NCI-H128 (cell line): Measurements from ENCODE around the gene ANKRD13C.
"Not testable (repeated sequence)": the region's sequence is repeated elsewhere in the genome, so short reads cannot be mapped to it uniquely, and the experiment has no call there.

Experiments used
- DNase-seq: peaks from one replicate; lab custom pipeline; 2025; ENCODE audit not compliant: unreplicated experiment; lab: John Stamatoyannopoulos, UW

Gene ANKRD13C

DNA sequence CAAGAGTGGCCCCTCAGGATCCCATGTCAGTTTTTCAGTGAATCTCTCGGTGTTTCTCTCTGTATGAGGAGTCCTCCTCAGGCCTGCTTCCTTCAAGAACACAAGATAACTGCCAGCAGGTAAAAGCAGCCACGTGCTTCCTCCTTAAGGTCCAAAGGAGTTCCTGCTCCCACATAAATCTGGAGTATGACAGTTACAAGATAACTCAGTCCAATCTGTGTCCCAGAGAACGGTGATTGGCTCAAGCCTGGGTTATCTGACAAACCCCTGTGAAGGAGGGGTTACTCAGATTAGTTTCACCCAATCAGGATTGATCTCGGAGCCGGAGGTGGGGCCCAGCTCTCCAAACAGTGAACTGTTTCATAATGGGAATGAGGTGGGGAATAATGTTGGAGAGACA lies 5.8 kb upstream of the ANKRD13C start:
- no peak for DNase-seq

DNA sequence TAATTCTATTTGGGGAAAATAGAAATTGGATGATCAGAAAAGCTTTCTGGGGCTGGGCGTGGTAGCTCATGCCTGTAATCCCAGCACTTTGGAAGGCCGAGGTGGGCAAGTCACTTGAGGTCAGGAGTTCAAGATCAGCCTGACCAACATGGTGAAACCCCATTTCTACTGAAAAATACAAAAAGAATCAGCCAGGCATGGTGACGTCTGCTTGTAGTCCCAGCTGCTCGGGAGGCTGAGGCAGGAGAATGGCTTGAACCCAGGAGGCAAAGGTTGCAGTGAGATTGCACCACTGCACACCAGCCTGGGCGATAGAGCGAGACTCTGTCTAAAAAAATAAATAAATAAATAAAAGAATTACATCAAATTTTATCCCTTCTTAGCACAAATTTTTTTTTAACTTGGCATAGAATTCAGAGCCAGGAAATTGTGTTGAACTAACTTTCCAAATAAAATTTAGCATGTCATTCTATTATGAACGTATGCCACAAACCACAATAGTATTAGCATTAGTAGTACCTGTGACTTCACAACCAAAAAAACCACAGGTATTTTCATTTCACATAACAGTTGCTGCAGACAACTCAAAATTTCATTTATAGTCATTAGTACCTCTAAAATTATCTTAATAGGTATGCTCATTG lies 4.5 kb upstream of the ANKRD13C start:
- no peak for DNase-seq

DNA sequence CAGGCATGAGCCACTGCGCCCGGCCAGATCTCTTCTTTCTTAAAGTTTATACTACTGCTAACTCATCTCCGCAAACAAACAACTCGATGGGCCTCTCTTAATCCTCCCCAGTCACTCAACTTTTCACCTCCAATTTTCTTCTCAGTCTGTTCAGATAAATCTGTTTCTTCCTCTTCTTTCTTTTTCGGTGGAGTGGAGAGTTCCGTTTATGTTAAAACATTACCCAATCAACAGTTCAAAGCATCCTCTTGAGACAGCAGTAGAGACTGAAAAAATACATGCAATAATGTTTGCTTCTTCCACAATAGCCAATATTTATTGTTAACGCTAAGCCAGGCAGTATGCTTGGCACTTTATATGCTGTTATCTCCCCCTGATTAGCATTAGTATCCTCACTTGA lies 1.4 kb upstream of the ANKRD13C start:
- no peak for DNase-seq

DNA sequence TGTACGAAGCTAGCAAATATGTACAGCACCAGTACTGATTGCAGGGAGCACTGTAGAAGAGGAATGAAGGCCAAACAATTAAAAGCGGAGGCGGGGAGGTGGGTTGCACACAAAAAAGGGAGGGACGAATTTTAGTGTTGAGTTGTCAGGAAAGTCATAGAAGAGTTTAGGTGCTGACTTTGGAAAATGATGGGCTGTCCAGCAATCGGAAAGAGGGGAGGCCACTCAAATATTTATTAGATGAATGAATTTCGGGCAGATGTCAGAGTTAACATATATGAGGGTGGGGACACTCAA lies 537 bp upstream of the ANKRD13C start:
- no peak for DNase-seq

DNA sequence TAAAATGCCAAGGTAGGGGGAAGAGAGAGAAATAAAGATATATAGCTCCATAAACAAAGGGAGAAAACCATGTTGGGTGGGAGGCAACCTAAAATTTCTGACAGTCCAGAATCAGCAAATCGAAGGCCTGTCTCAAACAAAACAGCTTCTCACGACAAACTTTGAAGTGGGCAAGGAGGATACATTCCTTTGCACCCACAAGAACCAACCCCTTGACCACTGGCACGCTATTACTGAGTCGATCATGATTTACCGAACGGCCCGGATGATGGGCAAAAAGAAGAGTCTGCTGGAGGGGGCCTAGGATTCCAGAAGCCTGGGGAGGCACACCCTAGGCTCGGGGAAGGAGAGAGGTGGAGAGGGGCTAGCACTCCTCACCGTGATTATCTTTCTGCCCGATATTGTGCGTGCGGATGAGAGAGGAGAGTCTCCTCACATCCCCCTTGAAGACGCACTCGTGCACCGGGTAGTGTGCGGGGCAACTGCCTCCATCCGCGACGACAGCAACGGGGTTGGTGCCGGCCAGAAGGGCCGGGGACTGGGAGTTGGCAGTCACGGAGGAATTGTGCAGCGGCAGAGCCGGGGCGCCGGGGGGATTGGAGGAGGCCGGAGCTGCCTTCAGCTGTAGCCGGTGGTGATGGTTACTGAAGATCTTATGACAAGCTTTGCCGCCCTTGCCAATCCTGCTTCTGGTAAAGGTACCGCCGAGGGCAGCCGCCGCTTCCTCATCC lies 756 bp downstream of the ANKRD13C start:
- DNase-seq: no peak

DNA sequence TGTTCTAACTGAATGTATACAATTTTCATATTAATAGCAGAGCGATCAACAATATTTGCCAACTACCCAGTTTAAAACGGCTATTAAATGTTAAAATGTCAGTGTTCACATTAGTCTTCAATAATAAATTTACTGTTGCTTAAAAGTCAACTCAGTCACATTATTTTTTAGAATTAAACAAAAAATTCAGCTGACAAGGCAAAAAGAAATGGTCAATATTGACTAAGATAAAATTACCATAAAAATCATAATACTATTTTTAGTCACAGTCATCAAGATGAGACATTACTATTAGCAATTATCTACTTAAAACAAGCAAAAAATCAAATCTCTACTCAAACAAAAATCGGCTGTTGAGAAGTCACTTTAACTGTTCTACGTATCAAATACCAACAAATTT lies 1.5 kb downstream of the ANKRD13C start:
- no peak for DNase-seq

DNA sequence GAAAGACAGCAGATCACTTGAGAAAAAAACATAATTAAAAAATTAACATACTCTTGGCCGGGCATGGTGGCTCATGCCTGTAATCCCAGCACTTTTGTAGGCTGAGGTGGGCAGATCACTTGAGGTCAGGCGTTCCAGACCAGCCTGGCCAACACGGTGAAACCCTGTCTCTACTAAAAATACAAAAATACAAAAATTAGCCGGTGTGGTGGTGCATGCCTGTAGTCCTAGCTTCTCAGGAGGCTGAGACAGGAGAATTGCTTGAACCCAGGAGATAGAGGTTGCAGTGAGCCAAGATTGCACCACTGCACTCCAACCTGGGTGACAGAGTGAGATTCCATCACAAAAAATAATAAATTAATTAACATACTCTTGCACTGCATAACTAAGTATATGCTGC lies 4.7 kb downstream of the ANKRD13C start:
- not testable (repeated sequence) for DNase-seq

DNA sequence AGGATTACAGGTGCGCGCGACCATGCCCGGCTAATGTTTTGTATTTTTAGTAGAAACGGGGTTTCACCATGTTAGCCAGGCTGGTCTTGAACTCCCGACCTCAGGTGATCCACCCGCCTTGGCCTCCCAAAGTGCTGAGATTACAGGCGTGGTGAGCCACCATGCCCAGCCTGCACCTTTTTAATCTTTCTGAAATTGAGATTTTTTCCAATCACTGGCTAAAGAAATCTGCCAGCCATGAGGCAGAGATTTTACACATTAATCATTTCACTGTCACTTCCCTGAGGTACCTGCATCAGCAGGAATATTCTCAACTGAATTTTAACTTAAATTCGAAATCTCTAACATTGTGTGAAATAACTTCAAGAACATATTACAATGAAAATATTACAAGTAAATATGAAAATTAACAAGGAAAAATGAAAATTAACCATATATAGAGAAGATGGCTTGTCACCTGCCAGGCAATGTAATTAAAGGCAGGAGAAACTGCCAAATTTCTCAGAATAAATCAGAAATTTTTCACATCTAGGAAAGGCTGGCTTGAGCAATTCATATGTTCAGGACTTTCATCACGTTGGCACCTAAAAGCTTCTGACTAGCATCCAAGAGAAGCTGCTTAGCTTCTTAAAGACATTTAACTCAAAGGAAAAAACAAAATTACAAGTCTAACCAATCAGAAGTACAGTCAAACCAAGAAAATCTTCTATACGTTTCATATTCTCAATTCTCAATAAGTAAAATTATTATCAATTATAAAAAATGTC lies 5.9 kb downstream of the ANKRD13C start:
- DNase-seq: no peak

DNA sequence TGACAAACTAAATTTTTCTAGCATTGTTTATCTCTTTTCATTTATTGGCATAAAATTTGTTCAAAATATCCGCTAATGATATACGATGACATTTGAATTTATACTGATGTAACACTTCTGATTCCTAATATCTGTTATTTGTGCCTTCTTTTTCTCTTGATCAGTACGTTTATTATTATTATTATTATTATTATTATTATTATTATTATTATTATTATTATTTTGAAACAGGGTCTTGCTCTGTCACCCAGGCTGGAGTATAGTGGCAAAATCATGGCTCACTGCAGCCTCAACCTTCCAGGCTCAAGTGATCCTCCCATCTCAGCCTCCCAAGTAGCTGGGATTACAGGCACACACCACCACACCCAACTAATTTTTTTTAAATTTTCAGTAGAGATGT lies 14.9 kb downstream of the ANKRD13C start:
- DNase-seq: not testable (repeated sequence)

DNA sequence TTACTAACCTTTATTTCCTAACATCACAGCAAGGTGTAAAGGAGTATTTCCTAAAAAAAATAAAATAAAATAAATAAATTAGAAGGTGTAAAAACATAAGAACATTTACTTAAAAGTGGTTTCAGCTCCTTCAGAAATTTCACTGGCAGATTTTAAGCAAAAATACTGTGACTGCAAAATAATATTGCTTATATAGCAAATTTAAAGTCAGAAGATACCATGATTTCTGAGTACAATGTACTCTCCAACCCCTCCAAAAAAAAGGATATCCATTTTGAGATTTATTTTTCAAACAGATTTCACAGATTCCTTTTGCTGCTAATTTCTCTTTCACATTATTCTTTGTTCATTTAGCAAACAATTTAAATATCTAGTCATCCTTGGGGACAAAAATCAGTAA lies 18.5 kb downstream of the ANKRD13C start:
- no peak for DNase-seq

DNA sequence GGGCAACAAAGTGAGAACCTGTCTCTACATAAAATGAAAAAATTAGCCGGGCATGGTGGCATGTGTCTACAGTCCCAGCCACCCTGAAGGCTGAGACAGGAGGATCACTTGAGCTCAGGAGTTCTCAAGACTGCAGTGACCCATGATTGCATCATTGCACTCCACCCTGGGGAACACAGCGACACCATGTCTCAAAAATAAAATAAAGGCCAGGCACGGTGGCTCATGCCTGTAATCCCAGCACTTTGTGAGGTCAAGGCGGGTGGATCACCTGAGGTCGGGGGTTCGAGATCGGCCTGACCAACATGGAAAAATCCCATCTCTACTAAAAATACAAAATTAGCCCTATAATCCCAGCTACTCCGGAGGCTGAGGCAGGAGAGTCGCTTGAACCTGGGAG lies 20.1 kb downstream of the ANKRD13C start:
- DNase-seq: no peak

DNA sequence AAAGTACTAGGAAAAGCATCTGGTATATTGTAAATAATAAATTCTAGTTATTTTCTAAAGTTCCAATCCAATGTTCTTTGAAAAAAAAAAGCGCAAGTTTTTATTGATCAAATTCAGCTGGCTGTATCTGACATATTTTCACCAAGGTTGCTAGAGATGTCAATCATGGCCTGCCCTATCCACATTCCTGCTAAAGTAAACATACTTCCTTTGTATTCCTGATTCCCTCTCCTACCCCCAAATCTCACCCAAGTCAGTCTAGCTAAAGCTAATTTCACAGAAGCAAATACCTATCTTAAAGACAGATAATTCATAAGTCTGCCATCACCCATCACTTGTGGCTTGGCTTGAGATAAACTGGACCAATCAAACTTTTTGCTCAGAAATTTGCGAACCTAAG lies 21.3 kb downstream of the ANKRD13C start:
- DNase-seq: no peak

DNA sequence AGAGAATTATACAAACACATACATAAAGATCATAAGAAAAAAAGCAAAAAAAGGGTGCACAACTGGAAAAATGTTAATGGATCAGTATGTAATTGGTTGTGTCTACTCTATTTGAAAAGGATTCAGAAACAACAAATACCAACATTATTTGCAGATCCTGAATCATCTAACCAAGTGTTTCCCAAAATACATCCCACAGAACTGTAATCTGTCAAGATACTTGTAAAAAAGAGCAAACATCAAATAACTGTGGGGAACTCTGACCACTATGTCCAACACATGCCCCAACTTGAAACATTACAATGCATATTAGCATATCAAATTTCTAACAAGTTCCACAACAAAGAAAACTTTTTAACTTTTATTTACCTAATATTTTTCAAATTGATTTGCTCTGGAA lies 22.6 kb downstream of the ANKRD13C start:
- DNase-seq: no peak

DNA sequence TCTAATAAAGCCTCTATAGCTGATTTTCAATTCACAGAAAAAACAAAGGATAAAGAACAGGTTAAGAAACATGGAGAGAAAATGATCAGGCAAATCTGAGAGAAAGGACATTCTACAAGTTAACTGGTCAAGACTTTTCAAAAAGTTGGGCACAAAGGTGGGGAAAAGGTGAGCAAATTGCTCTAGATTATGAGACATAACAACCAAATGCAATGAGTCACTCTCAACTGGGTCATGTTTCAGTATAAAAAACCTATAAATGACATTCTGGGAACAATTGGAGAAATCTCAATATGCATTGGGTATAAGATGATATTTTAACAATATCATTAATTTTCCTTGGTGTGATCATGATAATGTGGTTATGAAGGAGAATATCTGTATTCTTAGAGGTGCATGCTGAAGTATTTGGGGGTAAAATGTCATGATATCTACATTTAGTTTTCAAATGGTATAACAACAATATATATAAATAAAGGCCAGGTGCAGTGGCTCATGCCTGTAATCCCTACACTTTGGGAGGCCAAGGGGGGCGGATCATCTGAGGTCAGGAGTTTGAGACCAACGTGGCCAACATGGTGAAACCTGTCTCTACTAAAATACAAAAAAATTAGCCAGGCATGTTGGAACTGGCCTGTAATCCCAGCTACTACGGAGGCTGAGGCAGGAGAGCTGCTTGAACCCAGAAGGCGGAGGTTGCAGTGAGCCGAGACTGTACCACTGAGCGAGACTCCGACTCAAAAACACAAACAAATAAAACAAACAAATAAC lies 27.0 kb downstream of the ANKRD13C start:
- no peak for DNase-seq

DNA sequence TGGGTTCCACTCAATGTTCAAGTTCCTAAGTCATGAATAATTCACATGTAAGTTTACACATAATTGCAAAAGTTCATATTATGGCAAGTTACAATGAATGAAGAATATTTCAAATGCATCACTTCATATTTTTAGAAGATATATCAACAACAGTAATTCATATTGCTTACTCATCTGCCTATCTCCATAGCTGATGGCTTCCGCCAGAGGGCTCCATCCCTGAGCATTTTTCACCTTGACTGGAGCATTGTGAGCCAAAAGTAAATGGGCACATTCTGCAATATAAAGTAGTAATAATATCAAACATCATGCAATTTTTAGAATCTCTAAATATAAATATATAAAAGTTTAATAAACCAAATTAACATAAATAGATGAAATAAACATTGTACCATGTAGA lies 29.8 kb downstream of the ANKRD13C start:
- DNase-seq: no peak

DNA sequence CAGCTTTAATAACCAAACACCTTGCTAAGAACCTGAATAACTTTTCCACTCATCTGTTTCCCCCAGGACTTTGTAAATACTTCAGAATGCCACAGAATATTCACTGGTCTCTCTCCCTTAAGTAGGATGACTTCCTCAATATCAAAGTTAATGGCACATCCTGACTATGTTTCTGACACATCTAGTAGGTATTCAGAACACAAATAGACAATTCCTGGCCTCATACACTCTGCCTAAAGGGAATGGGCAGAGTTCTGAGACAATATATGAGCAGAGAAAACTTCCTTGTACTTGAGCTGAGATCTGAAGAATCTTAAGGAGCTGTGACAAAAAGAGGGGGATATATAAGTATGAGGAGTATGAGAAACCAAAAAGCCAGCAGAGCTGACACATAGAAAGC lies 34.8 kb downstream of the ANKRD13C start:
- no peak for DNase-seq

DNA sequence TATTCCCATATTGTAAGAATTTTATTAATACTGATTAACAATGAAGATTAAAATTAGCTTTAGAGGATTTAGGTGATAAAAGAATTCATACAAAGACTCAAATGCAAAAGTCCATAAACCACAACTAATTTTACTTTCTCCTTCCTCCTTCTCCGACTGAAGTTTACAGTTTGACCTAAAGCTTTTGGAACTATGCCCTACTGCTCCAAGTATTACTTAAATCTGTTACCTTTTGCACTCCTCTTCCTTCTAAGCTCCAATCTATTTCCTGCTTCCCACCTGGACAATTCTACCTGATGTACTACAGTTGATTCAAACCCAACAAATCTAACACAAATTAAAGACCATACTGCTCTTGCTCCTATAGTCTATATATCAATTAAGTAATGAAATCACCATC lies 36.3 kb downstream of the ANKRD13C start:
- no peak for DNase-seq

DNA sequence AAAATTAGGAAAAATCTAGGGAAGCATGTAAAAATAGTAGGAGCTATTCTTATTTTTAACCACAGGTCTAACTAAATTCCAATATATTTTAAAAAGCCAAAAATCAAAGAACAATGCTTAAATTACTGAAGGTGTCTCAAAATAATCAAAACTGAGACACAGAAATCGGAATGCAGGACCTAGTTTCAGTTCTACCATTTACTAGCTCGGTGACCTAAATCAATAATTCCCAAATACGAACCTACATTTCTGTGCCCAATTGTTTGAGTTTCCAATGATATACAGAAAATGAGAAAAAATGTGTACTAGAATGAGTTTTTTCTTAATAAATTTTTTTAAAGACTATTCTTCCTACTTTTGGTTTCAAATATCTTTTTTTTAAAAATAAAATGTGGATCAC lies 37.4 kb downstream of the ANKRD13C start:
- no peak for DNase-seq

DNA sequence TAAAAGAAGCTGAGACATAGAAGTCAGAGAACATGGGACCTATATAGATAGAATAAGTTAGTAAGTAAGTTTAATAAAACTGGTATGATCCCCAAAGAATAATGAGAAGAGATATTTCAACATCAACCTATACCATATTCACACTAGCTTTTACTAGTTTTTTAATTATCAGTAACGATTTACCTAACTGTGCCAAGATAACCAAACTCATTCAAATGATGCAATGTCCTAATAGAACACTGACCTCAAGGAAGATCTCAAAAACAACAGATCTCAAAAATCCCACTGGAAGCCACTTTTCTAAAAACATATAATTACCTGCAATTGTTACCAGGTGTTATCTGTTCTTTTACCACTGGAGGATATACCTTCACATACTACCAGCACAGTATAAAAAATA lies 38.7 kb downstream of the ANKRD13C start:
- DNase-seq: no peak

DNA sequence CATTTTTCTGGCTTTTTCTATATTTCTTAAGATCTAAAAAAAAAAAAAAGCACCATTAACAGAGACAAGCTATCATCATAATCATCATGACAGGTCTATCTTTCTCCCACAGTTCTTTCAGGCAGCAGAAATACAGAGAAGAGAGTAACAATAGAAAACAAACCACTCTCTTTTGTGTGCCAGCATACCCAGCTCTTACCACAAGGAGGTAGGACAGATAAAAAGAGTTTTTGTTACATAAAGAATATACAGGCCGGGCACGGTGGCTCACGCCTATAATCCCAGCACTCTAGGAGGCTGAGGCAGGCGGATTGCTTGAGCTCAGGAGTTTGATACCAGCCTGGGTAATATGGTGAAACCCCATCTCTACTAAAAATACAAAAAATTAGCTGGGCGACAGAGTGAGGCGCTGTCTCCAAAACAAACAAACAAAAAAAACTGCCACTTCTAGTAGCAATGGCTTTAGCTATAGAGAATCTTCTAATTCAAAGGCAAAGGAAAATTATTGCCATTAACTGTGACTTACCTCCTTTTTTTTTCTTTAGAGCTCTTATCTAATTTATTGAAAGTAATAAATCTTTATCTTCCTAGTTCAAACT lies 39.7 kb downstream of the ANKRD13C start:
- DNase-seq: no peak

DNA sequence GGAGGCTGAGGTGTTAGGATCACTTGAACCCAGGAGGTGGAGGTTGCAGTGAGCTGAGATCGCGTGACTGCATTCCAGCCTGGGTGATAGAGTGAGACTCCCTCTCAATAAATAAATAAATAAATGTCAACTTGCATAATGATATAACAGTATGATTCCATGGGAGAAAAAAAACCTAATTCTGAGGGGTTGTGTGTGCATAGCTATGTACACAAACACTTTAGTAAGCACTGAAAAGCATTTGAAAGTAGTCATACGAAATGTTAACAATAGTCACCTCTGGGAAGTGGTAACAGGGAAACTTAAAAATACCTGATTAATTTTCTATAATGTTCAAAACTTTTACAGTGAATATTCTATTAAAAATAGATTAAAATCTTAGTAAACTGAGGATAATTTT lies 43.2 kb downstream of the ANKRD13C start:
- DNase-seq: no peak
